HL-60 (cell line): Measurements from ENCODE around the gene LINC00305.

Experiments used
- DNase-seq, 2 experiments: peaks; one replicate each; pipeline ENCODE4 v3.0.0-alpha.2; 2010 to 2020; ENCODE audit warnings: low read depth in 1 of 2, low spot score in 1 of 2
- H3K27ac ChIP-seq: fragments of 250-450 bp; sonication (Bioruptor Pico); replicated peaks from 2 replicates; pipeline ENCODE4 v1.5.1; 2020; ENCODE audit warnings: mild to moderate bottlenecking, moderate library complexity
- H3K27me3 ChIP-seq: fragments of 250-450 bp; sonication (Bioruptor Pico); 2 replicates; pipeline ENCODE4 v1.5.1; 2021; ENCODE audit warnings: mild to moderate bottlenecking, moderate library complexity; ENCODE audit not compliant: insufficient read depth, poor library complexity, severe bottlenecking
- H3K4me3 ChIP-seq: replicated peaks from 2 replicates; pipeline ENCODE4 v1.5.1; 2011; ENCODE audit warnings: mild to moderate bottlenecking, control low read depth, low read length; ENCODE audit not compliant: insufficient read depth
- GABPA ChIP-seq: IDR thresholded peaks from 2 replicates; pipeline ENCODE4 v1.6.1; 2012; ENCODE audit warnings: low read depth
- POLR2AphosphoS5 ChIP-seq: IDR thresholded peaks from 2 replicates; pipeline ENCODE4 v1.6.1; 2012; ENCODE audit warnings: low read depth
- SPI1 ChIP-seq: IDR thresholded peaks from 2 replicates; pipeline ENCODE4 v1.6.1; 2012; ENCODE audit warnings: low read depth, mild to moderate bottlenecking, borderline replicate concordance
- TF ChIP-seq, protein P1 (sequence below): IDR thresholded peaks from one replicate; pipeline ENCODE4 v1.5.1; 2011; ENCODE audit warnings: low read length, control low read depth, inconsistent platforms; ENCODE audit not compliant: insufficient read depth
- TF ChIP-seq, protein P2 (sequence below): IDR thresholded peaks from 2 replicates; pipeline ENCODE4 v1.6.1; 2012; ENCODE audit warnings: low read depth; ENCODE audit not compliant: insufficient replicate concordance

Gene LINC00305

GRCh38 chr18:64171576-64171975, 22.7 kb upstream of the LINC00305 start:
- Histone ChIP-seq H3K27ac (no peak overlapping the region), H3K4me3 (no peak overlapping the region), H3K27me3 (peaks cover 3% of the 10 kb centered on the region)
- TF ChIP-seq, protein P1, sequence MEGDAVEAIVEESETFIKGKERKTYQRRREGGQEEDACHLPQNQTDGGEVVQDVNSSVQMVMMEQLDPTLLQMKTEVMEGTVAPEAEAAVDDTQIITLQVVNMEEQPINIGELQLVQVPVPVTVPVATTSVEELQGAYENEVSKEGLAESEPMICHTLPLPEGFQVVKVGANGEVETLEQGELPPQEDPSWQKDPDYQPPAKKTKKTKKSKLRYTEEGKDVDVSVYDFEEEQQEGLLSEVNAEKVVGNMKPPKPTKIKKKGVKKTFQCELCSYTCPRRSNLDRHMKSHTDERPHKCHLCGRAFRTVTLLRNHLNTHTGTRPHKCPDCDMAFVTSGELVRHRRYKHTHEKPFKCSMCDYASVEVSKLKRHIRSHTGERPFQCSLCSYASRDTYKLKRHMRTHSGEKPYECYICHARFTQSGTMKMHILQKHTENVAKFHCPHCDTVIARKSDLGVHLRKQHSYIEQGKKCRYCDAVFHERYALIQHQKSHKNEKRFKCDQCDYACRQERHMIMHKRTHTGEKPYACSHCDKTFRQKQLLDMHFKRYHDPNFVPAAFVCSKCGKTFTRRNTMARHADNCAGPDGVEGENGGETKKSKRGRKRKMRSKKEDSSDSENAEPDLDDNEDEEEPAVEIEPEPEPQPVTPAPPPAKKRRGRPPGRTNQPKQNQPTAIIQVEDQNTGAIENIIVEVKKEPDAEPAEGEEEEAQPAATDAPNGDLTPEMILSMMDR = no peak
- TF ChIP-seq SPI1 (no peak), POLR2AphosphoS5 (no peak), GABPA (no peak)
- TF ChIP-seq, protein P2, sequence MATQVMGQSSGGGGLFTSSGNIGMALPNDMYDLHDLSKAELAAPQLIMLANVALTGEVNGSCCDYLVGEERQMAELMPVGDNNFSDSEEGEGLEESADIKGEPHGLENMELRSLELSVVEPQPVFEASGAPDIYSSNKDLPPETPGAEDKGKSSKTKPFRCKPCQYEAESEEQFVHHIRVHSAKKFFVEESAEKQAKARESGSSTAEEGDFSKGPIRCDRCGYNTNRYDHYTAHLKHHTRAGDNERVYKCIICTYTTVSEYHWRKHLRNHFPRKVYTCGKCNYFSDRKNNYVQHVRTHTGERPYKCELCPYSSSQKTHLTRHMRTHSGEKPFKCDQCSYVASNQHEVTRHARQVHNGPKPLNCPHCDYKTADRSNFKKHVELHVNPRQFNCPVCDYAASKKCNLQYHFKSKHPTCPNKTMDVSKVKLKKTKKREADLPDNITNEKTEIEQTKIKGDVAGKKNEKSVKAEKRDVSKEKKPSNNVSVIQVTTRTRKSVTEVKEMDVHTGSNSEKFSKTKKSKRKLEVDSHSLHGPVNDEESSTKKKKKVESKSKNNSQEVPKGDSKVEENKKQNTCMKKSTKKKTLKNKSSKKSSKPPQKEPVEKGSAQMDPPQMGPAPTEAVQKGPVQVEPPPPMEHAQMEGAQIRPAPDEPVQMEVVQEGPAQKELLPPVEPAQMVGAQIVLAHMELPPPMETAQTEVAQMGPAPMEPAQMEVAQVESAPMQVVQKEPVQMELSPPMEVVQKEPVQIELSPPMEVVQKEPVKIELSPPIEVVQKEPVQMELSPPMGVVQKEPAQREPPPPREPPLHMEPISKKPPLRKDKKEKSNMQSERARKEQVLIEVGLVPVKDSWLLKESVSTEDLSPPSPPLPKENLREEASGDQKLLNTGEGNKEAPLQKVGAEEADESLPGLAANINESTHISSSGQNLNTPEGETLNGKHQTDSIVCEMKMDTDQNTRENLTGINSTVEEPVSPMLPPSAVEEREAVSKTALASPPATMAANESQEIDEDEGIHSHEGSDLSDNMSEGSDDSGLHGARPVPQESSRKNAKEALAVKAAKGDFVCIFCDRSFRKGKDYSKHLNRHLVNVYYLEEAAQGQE = no peak
- no peak for DNase-seq

DNA sequence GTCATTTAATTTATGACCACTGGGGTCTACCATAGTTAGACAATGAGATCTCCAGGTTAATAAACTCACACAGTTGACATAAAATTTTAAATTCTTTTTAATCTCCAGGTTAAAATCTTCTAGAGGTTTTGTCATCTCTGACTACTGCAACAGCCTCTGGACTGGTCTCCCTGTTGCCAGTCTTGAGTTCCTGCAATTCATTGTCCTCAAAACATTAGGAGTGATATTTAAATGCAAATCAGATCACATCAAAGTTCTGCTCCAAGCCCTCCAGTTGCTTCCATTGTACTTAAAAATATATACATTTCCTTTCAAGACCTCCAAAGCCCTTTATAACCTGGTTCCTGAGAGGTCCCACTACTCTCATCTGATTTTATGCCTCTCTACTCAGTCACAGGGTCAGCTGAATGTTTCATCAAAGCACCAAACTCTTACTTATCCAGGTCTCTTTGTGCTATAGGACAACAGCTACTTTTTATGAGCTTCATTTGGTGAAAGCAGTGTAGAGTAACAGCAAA, 18.6 kb upstream of the LINC00305 start:
- H3K27ac ChIP-seq = no peak overlapping the region
- H3K27me3 ChIP-seq = peaks cover 3% of the 10 kb centered on the region
- DNase-seq = no peak
- TF ChIP-seq, protein P2 = no peak
- no peak overlapping the region for H3K4me3 ChIP-seq

- TF ChIP-seq SPI1 (no peak), POLR2AphosphoS5 (no peak), GABPA (no peak)
- TF ChIP-seq, protein P1 = no peak
- TF ChIP-seq, protein P2 = no peak
- Histone ChIP-seq H3K4me3 (no peak overlapping the region), H3K27me3 (peaks cover 14% of the 10 kb centered on the region), H3K27ac (no peak overlapping the region)
- no peak for DNase-seq
These were observed 17.0 kb upstream of the LINC00305 start for GRCh38 chr18:64165906-64166305.

DNA sequence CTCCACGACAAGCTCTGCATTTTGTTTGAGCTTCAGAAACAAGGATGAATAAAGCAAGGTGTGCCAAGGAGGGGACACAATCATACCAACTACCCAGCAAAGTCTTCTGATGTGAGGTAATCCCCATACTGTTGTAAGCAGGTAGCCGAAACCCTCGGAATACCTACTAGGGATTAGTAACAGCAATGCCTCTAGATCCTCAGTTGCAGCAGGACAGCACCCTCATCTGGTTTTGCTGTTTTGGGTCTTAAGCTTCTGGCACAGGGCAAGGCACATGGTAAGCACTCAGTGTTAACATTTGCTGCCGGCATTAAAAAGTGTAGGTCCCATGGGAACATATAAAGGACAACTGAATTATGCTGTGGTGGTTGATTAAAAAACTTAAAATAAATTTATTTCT, 16.0 kb upstream of the LINC00305 start:
- peaks cover 14% of the 10 kb centered on the region for H3K27me3 ChIP-seq
- TF ChIP-seq, protein P1 = no peak
- TF ChIP-seq POLR2AphosphoS5 (no peak), SPI1 (no peak), GABPA (no peak)
- TF ChIP-seq, protein P2 = no peak
- no peak overlapping the region for H3K4me3 ChIP-seq
- DNase-seq = no peak
- no peak overlapping the region for H3K27ac ChIP-seq
